ENCODE measurements around the gene SHMT2. TPM values are rescaled to one million over a fixed set of nuclear protein-coding genes. Genes with fewer than 3 reads are reported as not detected.
A peak's percentile ranks its signal among the peaks of the same experiment; 100 is the strongest.

The SHMT2 gene
- total and polyA plus RNA-seq, 2 experiments from 2014 or later = 125 to 387 TPM

GRCh38 chr12:57241402-57242310 is 12.1 kb downstream of the SHMT2 start:
- peaks cover 60% of the 10 kb centered on the region for H3K4me1 Mint-ChIP-seq
- H2AFZ ChIP-seq = no peak overlapping the region
- H3K4me2 ChIP-seq = peak overlapping the region; percentile 99
- TF ChIP-seq CTCF (conservative IDR thresholded peaks at IDR 0.05; ENCODE audit: low read depth in 2 of 2) (no peak), EZH2 (IDR thresholded peaks at IDR 0.05; ENCODE audit: low read depth, unreplicated experiment) (peak; percentile 83), CREB1 (CRISPR knock-in tag; IDR thresholded peaks at IDR 0.05; ENCODE audit: low read depth) (no peak)
- ATAC-seq (no peak), DNase-seq (ENCODE audit: low spot score) (peak; percentile 20)
- no peak overlapping the region for H3K27ac ChIP-seq (ENCODE audit: low read depth)
- no peaks in the 10 kb centered on the region for H3K79me2 ChIP-seq (replicated peaks; ENCODE audit: insufficient read depth)
- H3K36me3 Mint-ChIP-seq (ENCODE audit: low read depth) = no peaks in the 10 kb centered on the region; the same call in 2 of the 3 replicates
- H4K20me1 ChIP-seq (replicated peaks; ENCODE audit: insufficient read depth) = no peaks in the 10 kb centered on the region; the same call in 1 of the 2 replicates
- H3K4me1 ChIP-seq (ENCODE audit: insufficient read depth) = peaks cover 44% of the 10 kb centered on the region
- peaks cover 81% of the 10 kb centered on the region for H3K27me3 Mint-ChIP-seq (ENCODE audit: insufficient read depth, low read depth, poor library complexity)
- H3K27me3 ChIP-seq (ENCODE audit: insufficient read depth) = peaks cover 75% of the 10 kb centered on the region
- peak overlapping the region; percentile 79 for H3K4me3 Mint-ChIP-seq
- H3K36me3 ChIP-seq (ENCODE audit: insufficient read depth) = no peaks in the 10 kb centered on the region
- H3K9me3 Mint-ChIP-seq = no peaks in the 10 kb centered on the region
- H3K9me2 ChIP-seq (ENCODE audit: insufficient read depth) = no peaks in the 10 kb centered on the region
- H3K27ac Mint-ChIP-seq = no peak overlapping the region
- peak overlapping the region; percentile 85 for H3K4me3 ChIP-seq
- H3F3A ChIP-seq (replicated peaks; ENCODE audit: low read depth) = peaks cover 8% of the 10 kb centered on the region

GRCh38 chr12:57242329-57242690 is 12.8 kb downstream of the SHMT2 start:
- Mint-ChIP-seq H3K9me3 (no peaks in the 10 kb centered on the region), H3K27ac (no peak overlapping the region), H3K4me1 (peaks cover 58% of the 10 kb centered on the region), H3K4me3 (peak overlapping the region; percentile 79), H3K27me3 (ENCODE audit: insufficient read depth, low read depth, poor library complexity) (peaks cover 77% of the 10 kb centered on the region), H3K36me3 (ENCODE audit: low read depth) (no peaks in the 10 kb centered on the region; the same call in 2 of the 3 replicates)
- Histone ChIP-seq H3K4me2 (peak overlapping the region; percentile 99), H2AFZ (no peak overlapping the region), H3K4me3 (peak overlapping the region; percentile 85), H3K27ac (ENCODE audit: low read depth) (no peak overlapping the region), H3K36me3 (ENCODE audit: insufficient read depth) (no peaks in the 10 kb centered on the region), H4K20me1 (replicated peaks; ENCODE audit: insufficient read depth) (no peaks in the 10 kb centered on the region; the same call in 1 of the 2 replicates), H3K4me1 (ENCODE audit: insufficient read depth) (peaks cover 40% of the 10 kb centered on the region), H3F3A (replicated peaks; ENCODE audit: low read depth) (peaks cover 8% of the 10 kb centered on the region), H3K9me2 (ENCODE audit: insufficient read depth) (no peaks in the 10 kb centered on the region), H3K79me2 (replicated peaks; ENCODE audit: insufficient read depth) (no peaks in the 10 kb centered on the region), H3K27me3 (ENCODE audit: insufficient read depth) (peaks cover 69% of the 10 kb centered on the region)
- no peak for TF ChIP-seq CTCF (conservative IDR thresholded peaks at IDR 0.05; ENCODE audit: low read depth in 2 of 2)
- no peak for TF ChIP-seq CREB1 (CRISPR knock-in tag; IDR thresholded peaks at IDR 0.05; ENCODE audit: low read depth)
- ATAC-seq (no peak), DNase-seq (ENCODE audit: low spot score) (no peak)
